Limb (tissue), 2 donors: Measurements from ENCODE around the gene FBXO41.

ENCODE experiments used
- DNase-seq, 2 donors: peaks; one replicate each; pipeline ENCODE4 v3.0.0-alpha.2; 2016; ENCODE audit errors: extremely low spot score in 2 of 2

The FBXO41 gene

DNA sequence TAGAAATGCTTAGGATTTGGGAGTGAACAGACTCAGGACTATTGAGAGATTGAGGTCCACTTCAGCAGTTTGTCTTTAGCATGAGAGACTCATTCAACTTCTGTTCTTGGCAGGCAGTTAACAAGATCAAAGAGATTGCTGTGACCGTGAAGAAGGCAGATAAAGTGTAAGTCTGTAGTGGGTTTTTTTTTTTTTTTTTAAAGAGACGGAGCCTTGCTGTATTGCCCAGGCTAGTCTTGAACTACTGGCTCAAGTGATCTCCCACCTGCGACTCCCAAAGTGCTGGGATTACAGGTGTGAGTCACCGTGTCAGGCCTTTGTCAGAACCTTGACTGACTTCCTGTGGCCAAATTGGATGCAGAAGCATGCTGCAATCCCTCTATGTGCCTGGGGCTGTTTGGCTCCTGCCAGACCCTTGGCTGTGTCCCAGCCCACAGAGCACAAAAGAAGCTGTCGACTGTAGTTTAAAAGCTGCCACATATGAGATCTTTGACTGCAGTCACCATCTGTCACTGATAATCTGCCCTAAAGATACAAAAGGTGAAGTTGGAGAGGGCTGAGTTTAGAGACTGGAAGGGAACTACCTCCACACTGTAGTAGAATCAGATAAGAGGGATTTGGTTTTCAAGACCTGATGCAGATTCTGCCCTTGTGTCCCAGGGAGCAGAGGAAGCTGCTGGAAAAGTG is 40.3 kb downstream of the FBXO41 start:
- DNase-seq, result no peak

DNA sequence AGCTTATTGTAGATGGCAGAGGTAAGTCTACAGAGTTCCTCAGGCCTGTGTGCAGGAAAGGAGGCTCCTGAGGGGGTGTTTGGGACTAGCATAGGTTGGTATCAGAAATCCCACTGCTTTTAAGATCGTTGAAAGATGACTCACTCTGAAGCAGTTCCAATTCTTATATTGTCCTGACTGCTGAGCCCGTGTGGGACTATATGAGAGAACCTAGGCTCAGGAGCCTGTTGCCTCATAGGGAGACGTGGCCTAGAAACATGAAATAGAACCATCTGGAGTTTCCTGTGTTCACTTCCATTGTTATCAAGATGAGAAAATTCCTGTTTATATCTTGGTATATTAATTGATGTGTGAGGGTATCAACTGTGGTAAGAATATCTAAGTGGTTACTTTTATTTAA is 44.5 kb downstream of the FBXO41 start:
- DNase-seq, result no peak

DNA sequence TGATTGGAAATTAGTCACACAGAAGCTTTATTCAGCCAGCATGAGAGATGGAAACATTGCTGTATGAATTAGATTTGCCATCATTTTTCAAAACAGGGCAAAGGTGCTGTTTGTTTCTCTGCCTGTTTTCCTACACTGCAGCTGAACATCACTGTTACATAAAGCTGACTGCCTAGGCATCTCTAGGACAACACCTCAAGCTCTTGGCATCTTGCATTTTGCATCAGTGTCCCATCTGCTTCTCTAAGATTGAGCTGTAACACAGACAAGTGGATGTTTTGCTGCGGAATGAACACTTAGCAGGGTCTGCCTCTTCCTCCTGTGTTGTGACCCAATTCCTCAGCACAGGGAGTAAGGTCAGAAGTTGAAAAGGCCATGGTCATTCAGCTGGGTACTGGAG is 45.3 kb downstream of the FBXO41 start:
- DNase-seq, result no peak

GRCh38 chr2:73238149-73238548 is 46.1 kb downstream of the FBXO41 start:
- DNase-seq, result no peak

GRCh38 chr2:73237168-73237567 is 47.1 kb downstream of the FBXO41 start:
- no peak for DNase-seq

- DNase-seq, result no peak
Observed at GRCh38 chr2:73235315-73236028, 48.8 kb downstream of the FBXO41 start.

DNA sequence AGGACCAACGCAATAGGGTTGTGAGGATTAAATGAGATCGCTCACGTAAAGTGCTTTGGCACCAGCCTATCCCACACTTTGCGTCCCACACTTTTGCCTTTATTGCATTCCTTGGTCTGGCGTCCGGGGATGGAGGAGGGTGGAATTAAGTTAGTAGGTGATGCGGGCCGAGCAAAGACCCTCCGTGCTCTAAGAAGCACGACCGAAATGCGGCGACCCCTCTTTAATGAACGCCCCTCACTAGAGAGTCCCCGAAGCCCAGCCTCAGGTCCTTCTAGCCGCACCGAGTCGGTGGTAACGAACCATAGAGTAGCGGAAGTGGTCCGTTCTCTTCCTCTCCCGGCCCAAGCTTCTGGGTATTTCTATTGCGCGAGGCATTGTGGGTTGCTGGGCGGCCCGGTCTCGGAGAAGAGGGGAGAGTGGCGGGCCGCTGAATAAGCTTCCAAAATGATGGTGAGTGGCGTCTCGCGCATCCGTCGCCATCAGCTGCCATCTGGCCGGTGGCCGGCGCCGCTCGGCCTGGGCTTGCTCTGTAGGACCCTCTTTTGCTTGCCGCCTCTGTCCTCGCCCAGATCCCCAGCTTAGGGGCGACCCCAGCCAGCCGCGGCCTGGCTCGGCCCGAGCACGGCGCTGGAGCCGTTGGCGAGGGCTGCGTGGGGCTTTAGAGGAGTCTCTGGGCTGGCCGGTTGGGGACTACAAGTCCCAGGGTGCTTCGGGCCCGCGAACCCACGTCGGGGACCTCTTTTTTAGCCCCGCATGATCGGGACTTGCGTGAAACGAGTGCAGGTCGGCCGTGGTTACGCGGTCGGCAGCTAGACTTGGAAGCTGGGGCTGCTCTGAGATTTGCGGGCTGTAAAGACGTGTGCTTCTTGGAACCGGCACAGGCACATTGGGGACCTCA is 50.1 kb downstream of the FBXO41 start, which contains the start of gene CCT7:
TSS of gene CCT7 (plus strand) at position 377 of the 901 bp plus-strand sequence. CDS start at position 448, 71 bp downstream.
- peak; percentile 90 to 91 for DNase-seq

- DNase-seq, result peak; percentile 97 to 99
Observed at GRCh38 chr2:73233154-73233931, 50.9 kb downstream of the FBXO41 start, which contains the start of gene PRADC1. Gene PRADC1 (minus strand): TSS chr2:73233239. CDS start chr2:73233160, 79 bp downstream.

DNA sequence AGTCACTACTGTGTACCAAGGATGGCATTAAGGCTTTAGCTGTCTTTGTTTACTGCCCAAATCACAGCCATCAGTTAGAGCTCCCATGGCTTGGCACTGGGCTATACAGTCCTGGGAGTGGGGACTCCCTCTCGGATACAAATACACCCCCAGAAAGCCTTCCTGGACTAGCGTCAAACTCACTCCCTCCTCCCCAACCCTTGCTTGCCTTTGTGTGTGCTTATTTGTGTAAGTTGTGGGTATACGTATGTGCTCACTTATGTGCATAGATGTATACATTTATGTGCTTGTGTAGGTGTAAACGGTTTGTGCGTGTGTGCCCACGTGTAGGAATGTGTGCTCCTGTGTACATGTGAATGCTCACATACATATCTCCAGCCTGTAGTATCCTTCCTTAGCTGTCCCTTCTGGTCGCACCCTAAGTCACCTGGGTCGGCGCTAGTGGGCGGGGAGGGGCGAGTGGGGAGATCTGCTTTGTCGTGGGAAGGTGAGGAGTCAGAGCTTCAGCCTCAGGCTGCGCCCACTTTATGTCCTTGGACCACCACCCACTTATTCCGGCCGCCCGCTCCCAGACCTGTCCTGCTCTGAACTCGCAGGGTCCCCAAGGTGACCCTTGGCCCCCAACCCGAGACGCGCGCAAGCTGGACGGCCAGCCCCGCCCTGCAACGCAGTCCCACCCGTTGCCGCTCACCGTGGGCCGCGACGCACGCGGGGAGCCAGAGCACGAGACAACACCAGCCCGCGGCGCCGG is 51.7 kb downstream of the FBXO41 start:
- DNase-seq, result no peak

- DNase-seq, result no peak
Observed at GRCh38 chr2:73228631-73229030, 55.6 kb downstream of the FBXO41 start.

DNA sequence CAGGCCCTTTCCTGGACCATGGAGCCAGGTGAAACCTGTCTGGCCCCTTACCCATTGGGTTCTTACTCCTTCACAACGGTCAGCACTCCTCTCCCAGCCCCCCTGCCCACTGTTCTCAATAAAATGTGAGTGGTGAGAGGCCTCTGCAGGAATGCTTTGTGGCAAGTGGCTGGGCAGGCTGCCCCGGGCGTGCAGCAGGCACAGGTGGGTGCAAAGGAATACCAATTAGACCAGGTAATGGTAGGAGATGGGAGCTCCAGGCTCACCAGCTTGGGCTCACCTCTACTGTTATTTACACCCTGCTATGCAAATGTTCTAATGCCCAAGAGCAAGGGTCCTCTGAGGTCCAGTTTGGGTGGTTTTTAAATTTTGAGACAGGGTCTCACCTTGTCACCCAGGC is 57.2 kb downstream of the FBXO41 start:
- DNase-seq, result no peak

GRCh38 chr2:73225513-73226360 is 58.5 kb downstream of the FBXO41 start:
- no peak for DNase-seq

GRCh38 chr2:73223821-73224220 is 60.5 kb downstream of the FBXO41 start:
- DNase-seq, result no peak

GRCh38 chr2:73218298-73218697 is 66.0 kb downstream of the FBXO41 start:
- no peak for DNase-seq

DNA sequence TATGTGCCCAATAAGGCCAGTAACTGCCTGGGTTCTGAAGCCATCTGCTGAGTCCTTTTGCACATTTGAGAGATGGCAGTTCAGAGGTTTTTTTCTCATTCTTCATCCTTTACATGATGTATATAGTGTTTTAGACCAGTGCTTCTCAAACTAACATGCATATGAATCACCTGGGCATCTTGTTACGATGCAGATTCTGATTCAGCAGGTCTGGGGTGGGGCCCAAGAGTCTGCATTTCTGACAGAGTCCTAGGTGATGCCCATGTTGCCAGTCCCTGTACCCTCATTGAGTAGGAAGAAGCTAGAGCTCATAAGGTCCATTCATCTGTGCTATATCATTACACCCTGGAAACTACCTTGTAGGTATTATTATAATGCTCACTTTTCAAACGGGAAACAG is 66.5 kb downstream of the FBXO41 start:
- DNase-seq, result no peak

DNA sequence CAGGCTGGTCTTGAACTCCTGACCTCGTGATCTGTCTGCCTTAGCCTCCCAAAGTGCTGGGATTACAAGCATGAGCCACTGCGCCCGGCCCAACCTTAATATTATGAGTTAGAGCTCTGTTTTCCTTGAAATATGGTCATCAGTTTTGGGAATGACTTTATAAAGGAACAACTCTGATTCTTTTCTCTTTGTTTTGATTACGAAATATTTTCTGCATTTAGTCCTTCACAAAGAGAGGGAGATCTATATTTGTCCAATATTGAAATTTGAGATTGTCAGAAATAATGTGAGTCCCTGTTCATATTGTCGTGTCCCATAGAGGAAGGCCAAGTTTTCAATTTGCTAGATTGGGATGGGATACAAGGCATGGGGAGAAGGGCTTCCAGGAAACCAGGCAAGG is 67.1 kb downstream of the FBXO41 start:
- no peak for DNase-seq

- no peak for DNase-seq
Observed at GRCh38 chr2:73215254-73215653, 69.0 kb downstream of the FBXO41 start.

DNA sequence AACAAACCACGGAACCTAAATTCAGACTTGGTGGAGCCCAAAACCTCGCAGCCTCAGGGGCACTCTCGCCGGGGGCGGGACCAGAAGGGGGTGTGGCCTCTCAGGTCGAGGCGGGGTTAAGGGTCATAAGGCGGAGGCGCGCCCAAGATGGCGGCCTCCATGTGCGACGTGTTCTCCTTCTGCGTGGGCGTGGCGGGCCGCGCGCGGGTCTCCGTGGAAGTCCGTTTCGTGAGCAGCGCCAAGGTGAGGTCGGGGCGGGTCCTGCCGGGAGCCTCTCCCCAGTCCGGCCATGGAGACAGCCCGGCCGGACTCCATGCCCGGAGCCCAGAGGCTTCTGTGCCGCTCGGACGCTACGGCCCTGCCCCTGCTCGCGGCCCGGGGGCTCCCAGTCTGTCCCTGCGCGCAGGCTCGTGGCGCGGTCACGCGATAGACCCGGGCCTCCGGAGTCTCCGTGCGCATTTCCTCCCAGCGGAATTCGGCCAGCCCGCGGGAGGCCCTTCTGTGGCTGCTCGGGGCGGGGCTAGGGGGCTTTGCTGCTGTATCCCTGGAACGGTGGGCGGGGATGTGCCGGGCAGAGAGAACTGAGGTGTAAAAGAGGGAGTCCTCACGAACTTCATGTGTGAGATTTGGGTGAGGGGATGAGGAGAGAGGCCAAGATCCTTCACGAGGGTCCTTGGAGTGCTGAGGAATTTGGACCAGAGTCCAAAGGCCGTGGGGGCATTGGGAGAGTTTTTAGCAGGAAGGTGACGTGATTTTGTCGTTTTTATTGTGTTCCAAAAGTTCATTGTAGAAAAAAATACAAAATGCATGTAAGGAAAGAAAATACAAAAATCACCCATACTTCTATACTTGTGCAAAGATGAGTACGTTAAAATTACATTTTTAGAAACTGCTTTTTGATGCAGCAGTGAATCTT is 69.9 kb downstream of the FBXO41 start, which contains the start of gene SMYD5:
TSS of gene SMYD5 (plus strand) at position 126 of the 916 bp plus-strand sequence. CDS start at position 148, 22 bp downstream.
- DNase-seq, result peak; percentile 81 to 90
